ENCODE data around the gene AJAP1. TPM values are rescaled to one million over a fixed set of nuclear protein-coding genes. Genes with fewer than 3 reads are reported as not detected.
A peak's percentile ranks its signal among the peaks of the same experiment; 100 is the strongest.

The AJAP1 gene
- total and polyA plus RNA-seq, 2 of the 8 experiments (the other 6 are each of a cell fraction or from before 2014, with no cell fraction given): 1.9 to 6.2 TPM

- Histone ChIP-seq H3K4me2 (ENCODE audit: insufficient read depth in 1 of 2, low read depth in 2 of 2, low read length in 2 of 2) (peak overlapping the region in 1 of 2 experiments; percentile 66; a peak in 1 of 4 replicates), H3K56ac (replicated peaks; ENCODE audit: insufficient read length, low read depth, low read length) (no peak overlapping the region), H3K4me3 (ENCODE audit: extremely low read depth in 1 of 4, insufficient read depth in 2 of 4, low read depth in 3 of 4, low read length in 4 of 4) (no peak overlapping the region), H4K20me1 (replicated peaks in 1 of 2; ENCODE audit: control insufficient read depth in 1 of 2, insufficient read depth in 2 of 2, low read length in 2 of 2) (peaks cover 3 to 5% of the 10 kb centered on the region in 2 experiments), H4K5ac (ENCODE audit: insufficient read length, low read depth, low read length) (no peak overlapping the region), H3K18ac (ENCODE audit: extremely low read depth, low read length) (peak overlapping the region; percentile 32), H2BK120ac (replicated peaks; ENCODE audit: low read depth, low read length) (no peak overlapping the region), H3K9me3 (ENCODE audit: insufficient read depth in 2 of 2, low read depth in 1 of 2, low read length in 1 of 2) (no peaks in the 10 kb centered on the region; a peak in 1 of 4 replicates), H2BK5ac (ENCODE audit: low read depth, low read length) (no peak overlapping the region), H3K79me1 (ENCODE audit: low read depth, low read length) (no peaks in the 10 kb centered on the region), H3K4me1 (replicated peaks in 1 of 4; ENCODE audit: control insufficient read depth in 3 of 4, insufficient read depth in 4 of 4, low read length in 3 of 4) (peaks cover 13 to 26% (median 15%) of the 10 kb centered on the region in 4 experiments), H4K8ac (ENCODE audit: extremely low read depth, insufficient read depth, low read length) (no peak overlapping the region), H4K91ac (replicated peaks; ENCODE audit: insufficient read length, low read length) (no peak overlapping the region), H2BK20ac (ENCODE audit: low read length) (no peak overlapping the region), H2BK12ac (ENCODE audit: low read depth, low read length) (peak overlapping the region; percentile 39; the same call in 1 of the 2 replicates), H3K23me2 (ENCODE audit: low read depth, low read length) (peaks cover 13% of the 10 kb centered on the region; the same call in 1 of the 2 replicates), H3K27ac (ENCODE audit: low read depth, low read length) (no peak overlapping the region), H3K27me3 (replicated peaks in 1 of 4; ENCODE audit: control insufficient read depth in 3 of 4, extremely low read depth in 1 of 4, insufficient read depth in 3 of 4, low read length in 3 of 4) (peaks cover 28 to 48% (median 46%) of the 10 kb centered on the region in 4 experiments), H3K14ac (ENCODE audit: insufficient read length) (no peak overlapping the region), H2AK5ac (ENCODE audit: low read depth, low read length) (no peak overlapping the region), H3K23ac (ENCODE audit: insufficient read length) (no peak overlapping the region), H3K79me2 (ENCODE audit: control insufficient read depth in 1 of 2, insufficient read depth in 2 of 2, low read length in 2 of 2) (no peaks in the 10 kb centered on the region), H3K9ac (replicated peaks in 1 of 4; ENCODE audit: extremely low read depth in 1 of 4, low read depth in 3 of 4, low read length in 3 of 4) (no peak overlapping the region), H3K36me3 (ENCODE audit: control insufficient read depth in 2 of 4, insufficient read depth in 4 of 4, low read length in 3 of 4) (no peaks in the 10 kb centered on the region), H2AFZ (ENCODE audit: low read length) (no peak overlapping the region), H3K4ac (replicated peaks; ENCODE audit: insufficient read length, low read depth, low read length) (no peak overlapping the region), H2BK15ac (ENCODE audit: low read length) (no peak overlapping the region)
- ChIA-PET POLR2A (ENCODE audit: partially characterized antibody) (no interaction called here), CTCF (ENCODE audit: partially characterized antibody) (interaction anchor here (0.9 to 7.1 kb wide), 8 partner anchors 14 to 858 kb away, joined by 3 to 50 read pairs (median 4); no protein-coding TSS in a partner anchor)
- 26% methylated on average over 21 of the region's 31 CpGs; no CpG with 5 or more reads in 1 of the 2 experiments for WGBS, 2 experiments (ENCODE audit: extremely low coverage in 1 of 2, insufficient coverage in 1 of 2, insufficient read length in 1 of 2, insufficient replicate concordance in 2 of 2, low coverage in 1 of 2, low lambda C conversion rate in 2 of 2, missing lambda C conversion rate in 1 of 2)
- FAIRE-seq: no peak
- peak in 1 of 2 experiments; percentile 91 for DNase-seq (ENCODE audit: low read depth in 1 of 2, low spot score in 2 of 2)
- TF ChIP-seq RAD21 (IDR thresholded peaks at IDR 0.05 in 1 of 2, conservative IDR thresholded peaks at IDR 0.05 in 1 of 2; ENCODE audit: low read depth in 2 of 2, low read length in 2 of 2): peak; percentile 62 to 67
- no peak for TF ChIP-seq EP300 (IDR thresholded peaks at IDR 0.05; ENCODE audit: borderline replicate concordance in 1 of 2, low read depth in 2 of 2, low read length in 2 of 2)
- peak; percentile 68 for TF ChIP-seq BACH1 (IDR thresholded peaks at IDR 0.05; ENCODE audit: low read length)
- TF ChIP-seq YY1 (IDR thresholded peaks at IDR 0.05; ENCODE audit: low read depth, low read length): peak; percentile 87
- no peak for TF ChIP-seq POLR2AphosphoS5 (IDR thresholded peaks at IDR 0.05; ENCODE audit: low read depth, low read length)
- TF ChIP-seq KDM1A (IDR thresholded peaks at IDR 0.05; ENCODE audit: borderline replicate concordance, low read length): peak; percentile 78; the same call in 1 of the 2 replicates
- peak; percentile 78 to 97 (median 82) for TF ChIP-seq CTCF (IDR thresholded peaks at IDR 0.05; ENCODE audit: control extremely low read depth in 1 of 3, insufficient read depth in 1 of 3, low read depth in 1 of 3, low read length in 3 of 3)
- TF ChIP-seq HDAC2 (IDR thresholded peaks at IDR 0.05; ENCODE audit: borderline replicate concordance in 1 of 2, low read depth in 2 of 2, low read length in 2 of 2): no peak
These were observed 1.6 kb upstream of the AJAP1 start for GRCh38 chr1:4652631-4653327.

All from H1 (cell line).